IPS DF 19.7 (cell line): ENCODE measurements around the gene ADNP2.

Source experiments
- DNase-seq: peaks from one replicate; pipeline ENCODE4 v3.0.0-alpha.2; 2013; ENCODE audit warnings: low read depth, low spot score

ADNP2 gene, protein sequence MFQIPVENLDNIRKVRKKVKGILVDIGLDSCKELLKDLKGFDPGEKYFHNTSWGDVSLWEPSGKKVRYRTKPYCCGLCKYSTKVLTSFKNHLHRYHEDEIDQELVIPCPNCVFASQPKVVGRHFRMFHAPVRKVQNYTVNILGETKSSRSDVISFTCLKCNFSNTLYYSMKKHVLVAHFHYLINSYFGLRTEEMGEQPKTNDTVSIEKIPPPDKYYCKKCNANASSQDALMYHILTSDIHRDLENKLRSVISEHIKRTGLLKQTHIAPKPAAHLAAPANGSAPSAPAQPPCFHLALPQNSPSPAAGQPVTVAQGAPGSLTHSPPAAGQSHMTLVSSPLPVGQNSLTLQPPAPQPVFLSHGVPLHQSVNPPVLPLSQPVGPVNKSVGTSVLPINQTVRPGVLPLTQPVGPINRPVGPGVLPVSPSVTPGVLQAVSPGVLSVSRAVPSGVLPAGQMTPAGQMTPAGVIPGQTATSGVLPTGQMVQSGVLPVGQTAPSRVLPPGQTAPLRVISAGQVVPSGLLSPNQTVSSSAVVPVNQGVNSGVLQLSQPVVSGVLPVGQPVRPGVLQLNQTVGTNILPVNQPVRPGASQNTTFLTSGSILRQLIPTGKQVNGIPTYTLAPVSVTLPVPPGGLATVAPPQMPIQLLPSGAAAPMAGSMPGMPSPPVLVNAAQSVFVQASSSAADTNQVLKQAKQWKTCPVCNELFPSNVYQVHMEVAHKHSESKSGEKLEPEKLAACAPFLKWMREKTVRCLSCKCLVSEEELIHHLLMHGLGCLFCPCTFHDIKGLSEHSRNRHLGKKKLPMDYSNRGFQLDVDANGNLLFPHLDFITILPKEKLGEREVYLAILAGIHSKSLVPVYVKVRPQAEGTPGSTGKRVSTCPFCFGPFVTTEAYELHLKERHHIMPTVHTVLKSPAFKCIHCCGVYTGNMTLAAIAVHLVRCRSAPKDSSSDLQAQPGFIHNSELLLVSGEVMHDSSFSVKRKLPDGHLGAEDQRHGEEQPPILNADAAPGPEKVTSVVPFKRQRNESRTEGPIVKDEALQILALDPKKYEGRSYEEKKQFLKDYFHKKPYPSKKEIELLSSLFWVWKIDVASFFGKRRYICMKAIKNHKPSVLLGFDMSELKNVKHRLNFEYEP

DNA sequence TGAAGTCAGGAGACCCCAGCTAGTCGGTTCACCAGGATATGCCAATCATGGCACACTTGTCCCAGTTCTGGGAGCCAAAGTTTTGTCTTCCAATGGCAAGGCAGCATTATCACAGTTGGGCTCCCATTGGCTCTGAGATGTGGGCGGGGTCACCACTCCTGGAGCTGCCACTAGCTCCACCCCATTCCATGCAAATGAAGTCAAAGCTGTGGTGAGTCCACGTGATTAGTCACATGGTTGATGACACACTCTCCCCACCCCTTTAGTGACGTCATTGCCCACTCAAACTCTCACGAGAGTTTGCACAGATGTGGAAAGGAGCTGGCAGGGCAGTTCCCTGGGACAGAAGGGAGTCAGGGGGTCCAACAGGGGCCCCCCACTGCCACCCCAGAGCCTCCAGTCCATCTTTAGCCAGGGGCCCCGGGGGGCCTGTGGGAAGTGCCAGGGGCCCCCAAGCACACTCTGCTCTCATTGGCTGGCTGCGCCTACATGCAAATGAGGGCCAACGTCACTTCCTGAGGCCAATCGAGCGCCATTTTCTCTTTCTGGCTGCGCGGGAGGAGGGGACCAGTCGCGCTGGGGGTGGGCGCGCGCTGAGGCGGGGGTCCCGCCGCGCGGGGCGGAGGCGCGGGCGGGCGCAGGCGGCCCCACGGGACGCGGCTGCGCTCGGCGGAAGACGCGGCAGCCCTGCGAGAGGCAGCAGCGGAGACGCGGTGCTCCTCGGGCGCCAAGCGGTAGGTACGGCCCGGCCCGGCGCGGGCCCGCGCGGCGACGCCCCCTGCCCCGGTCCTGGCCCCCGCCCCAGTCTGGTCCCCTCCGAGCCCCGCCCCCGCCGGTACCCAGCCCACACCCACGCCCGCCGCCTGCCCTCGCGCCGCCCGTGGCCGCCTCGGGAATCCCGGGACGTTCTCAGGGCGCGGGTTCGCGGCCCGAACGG is at the start of gene ADNP2:
Gene ADNP2, plus strand, starts transcription at position 524 of the 937 bp plus-strand sequence. CDS start 8,281 bp downstream, outside the sequence.
- peak; percentile 91 for DNase-seq

DNA sequence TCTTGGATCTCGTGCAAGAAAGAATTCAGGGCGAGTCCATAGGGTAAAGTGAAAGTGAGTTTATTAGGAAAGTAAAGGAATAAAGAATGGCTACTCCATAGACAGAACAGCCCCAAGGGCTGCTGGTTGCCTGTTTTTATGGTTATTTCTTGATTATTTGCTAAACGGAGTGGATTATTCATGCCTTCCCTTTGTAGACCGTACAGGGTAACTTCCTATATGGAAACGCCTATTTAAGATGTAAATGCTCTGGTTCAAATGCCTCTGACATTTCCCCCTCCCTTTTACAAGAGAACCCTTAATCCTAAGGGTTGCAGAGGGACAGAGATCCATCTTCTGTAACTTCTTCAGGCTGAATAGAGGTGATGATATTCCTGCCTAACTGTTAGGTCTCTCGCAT is 49.1 kb upstream of the ADNP2 start:
- no peak for DNase-seq

DNA sequence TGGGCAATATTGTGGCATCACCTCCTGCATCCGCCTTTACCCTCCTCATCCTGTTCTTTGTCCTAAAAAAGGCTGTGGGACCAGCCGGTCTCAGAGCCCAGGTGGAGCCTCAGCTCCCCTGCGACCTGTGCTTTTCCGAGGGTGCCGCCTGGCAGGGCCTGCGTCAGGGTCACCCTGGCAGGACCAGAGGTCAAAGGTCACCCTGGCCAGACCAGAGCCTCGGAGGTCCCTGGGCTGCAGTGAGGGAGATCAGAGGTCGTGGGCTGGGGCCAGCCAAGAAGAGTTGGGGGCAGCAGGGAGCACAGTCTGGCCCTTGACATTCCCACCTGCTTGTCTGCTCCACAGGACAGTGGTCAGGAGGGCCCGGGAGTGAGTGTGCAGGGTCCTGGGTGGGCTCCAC is 43.4 kb upstream of the ADNP2 start:
- no peak for DNase-seq

DNA sequence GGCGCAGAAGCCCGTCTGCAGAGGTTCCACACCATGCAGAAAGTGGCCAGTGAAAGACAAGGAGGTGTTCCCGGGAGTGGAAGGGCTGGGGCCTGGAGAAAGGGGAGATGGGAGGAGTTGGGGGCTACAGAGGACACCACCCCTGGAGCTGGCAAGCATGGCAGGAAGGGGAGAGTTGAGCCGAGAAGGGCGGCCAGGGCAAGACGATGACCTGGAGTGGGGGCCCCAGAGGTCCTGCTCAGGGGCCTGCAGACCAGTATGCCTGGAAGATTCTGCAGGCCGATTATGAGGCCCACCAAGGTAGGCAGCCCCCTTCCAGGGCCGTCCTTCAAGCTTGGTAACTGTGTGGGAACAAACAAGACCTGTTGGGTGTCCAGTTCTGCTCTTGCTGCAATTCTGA is 41.7 kb upstream of the ADNP2 start:
- no peak for DNase-seq

DNA sequence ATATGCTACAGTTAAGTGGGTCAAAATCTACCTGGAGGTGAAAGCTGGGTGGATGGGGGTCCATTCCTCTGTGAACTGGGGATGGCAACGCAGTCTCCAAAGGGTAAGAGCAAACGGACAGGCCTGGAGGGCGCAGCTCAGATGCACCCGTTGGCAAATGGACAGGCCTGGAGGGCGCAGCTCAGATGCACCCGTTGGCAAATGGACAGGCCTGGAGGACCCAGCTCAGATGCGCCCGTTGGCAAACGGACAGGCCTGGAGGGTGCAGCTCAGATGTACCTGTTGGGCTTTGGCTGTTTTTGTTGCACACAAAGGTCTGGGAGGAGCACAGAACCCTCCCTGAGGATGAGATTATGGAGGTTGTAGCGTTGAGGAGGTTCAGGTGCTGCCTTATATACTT is 41.2 kb upstream of the ADNP2 start:
- DNase-seq, result no peak

DNA sequence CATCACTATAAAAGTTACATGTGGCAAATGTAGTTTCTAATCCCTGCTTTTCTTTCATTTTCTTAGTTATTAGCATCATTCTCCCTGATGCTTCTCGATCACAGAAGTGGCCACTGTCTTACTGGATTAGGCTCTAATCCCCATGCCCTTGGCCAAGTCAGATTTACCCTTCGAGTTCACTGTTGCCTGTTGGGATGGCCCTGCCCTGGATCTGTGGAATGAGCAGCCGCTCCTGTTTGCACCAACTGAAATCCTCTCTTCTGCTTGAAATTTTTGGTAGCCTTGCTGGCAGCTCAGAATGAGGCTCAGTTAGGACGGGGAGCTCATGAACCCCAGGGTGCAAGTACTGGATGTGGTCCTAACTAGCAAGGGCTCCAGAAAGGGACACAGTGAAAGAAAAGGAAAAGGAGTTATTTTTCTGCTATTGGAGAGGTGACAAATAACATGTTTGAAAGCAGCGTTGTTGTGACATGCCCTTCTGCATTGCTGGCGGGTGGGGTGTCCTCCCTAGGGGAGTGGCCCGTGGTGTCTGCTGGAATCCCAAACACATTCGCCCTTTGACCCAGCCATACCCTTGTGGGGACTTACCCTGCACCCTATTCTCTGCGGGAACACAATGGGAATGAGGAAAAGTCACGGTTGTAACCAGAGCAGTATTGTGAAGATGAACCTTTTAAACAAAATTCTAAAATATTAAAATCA is 40.3 kb upstream of the ADNP2 start:
- no peak for DNase-seq

DNA sequence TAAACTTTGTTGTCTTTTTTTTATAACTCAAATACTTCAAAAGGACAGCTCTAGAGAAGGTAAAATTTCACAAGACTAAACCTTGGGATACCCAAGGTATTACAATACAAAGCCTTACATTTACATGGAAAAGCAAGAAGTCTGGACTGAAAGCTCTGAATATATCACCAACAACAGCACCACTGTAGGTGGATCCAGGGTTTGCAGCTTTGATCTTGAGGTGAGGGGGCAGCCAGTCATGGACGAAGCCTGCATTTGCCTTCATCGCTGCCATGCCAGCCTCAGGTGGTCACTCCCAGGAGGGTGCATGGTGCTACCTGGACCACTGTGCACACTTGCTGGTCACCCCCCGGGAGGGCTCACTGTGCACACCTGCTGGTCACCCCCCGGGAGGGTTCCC is 38.2 kb upstream of the ADNP2 start:
- no peak for DNase-seq

DNA sequence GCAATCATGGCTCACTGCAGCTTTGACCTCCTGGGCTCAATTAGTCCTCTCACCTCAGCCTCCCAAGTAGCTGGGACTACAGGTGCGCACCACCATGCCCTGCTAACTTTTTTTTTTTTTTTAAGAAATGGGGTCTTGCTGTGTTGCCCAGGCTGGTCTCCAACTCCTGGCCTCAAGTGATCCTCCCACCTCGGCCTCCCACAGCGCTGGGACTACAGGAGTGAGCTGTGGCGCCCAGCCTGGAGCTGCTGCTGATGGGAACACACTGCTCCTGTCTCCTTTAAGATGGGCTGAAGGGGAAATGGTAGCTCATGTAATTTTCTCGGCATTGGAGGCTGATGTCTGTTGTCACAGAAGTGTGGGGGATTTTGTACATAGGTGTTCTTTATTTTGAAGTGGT is 34.9 kb upstream of the ADNP2 start:
- no peak for DNase-seq

DNA sequence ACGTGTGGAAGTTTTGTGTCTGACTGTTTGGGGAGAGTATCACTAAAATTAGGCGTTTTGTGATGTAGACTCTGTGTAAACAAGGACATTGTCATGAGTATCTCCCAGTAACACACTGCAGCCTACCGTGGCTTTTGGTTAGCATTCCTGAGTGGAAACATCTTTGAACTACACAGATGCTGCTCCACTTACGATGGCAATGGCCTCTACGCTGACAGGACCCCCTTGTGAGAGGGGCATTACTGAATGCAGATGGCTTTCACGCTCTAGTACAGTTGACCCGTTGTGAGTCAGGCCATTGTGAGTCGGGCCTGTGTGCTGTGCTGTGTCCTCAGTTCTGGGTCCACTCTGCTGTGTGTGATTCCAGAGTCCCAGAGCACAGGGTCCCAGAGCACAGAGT is 34.4 kb upstream of the ADNP2 start:
- DNase-seq, result no peak

DNA sequence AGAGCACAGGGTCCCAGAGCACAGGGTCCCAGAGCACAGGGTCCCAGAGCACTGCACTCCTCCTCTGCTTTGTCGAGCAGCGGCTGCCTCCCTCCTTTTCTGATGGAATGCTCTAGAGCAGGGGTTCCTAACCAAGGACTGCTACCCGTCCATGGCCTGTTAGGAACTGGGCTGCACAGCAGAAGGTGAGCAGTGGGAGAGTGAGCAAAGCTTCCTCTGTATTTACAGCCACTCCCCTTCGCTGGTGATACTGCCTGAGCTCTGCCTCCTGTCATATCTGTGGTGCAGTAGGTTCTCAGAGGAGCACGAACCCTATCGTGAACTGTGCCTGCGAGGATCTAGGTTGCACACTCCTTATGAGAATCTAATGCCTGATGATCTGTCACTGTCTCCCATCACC is 33.1 kb upstream of the ADNP2 start:
- DNase-seq, result no peak

DNA sequence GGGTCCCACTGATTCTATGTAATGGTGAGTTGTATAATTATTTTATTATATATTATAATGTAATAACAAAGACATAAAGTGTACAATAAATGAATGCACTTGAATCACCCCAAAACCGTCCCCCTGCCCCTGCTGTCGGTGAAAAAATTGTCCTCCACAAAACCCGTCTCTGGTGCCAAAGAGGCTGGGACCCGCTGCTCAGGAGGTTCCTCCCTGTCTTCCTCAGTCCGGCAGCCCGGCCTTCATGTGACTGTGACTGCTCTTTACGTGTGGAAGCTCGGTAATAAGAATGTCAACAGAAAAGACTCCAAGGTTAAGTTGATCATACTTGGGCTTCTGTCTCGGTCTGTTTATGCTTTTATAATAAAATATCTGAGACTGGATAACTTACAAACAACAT is 32.7 kb upstream of the ADNP2 start:
- DNase-seq, result no peak

DNA sequence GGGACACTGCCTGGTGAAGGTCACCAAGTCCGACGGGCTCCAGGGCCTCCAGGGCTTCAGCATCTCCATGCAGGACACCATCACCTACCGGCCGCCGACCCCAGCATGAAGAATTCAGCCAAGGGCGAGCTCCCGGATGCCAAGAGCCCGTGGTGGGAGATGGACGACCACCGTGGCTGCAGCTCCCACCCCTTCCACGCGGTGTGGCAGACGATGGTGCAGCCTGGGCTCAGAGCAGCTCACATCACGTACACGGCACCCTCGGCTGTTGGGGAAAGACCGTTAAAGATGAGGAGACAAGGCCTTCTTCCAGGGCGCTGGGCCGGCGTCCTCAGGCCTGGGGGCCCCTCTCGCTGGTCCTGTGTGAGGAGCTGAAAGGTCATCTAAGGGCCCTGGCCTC is 31.2 kb upstream of the ADNP2 start:
- no peak for DNase-seq

DNA sequence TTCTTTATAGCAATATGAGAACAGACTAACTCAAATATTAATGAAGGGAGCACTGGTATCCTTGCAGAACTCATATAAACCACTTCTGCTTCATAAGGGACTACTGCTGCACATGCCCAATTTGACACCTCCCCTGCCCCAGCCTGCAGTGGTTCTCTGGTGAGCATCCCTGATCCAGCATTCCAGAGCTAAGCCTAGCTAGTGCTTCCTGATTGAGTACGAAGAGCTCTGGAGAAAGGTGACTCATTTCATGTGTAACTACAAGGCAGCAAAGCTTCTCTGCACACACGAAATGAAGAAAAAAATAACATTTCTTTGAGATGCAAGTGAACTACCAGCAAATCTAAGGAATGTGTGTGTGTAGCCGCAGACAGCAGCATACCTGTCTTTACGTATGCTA is 22.8 kb upstream of the ADNP2 start:
- DNase-seq, result no peak

DNA sequence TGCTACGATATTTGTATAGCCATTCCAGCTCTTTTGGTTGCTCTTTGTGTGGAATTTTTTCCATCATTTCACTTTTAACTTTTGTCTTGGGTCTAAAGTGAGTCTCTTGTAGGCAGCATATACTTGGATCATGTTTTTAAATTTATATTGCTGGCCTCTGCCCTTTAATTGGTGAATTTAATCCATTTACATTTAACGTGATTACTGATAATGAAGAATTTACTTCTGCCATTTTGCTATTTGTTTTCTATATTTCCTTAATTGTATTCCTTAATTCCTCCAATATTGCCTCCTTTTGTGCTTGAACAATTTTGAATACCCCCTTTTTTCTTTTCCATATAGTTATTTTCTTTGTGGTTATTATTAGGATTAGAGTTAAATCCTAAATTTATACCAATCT is 21.0 kb upstream of the ADNP2 start:
- DNase-seq, result no peak

DNA sequence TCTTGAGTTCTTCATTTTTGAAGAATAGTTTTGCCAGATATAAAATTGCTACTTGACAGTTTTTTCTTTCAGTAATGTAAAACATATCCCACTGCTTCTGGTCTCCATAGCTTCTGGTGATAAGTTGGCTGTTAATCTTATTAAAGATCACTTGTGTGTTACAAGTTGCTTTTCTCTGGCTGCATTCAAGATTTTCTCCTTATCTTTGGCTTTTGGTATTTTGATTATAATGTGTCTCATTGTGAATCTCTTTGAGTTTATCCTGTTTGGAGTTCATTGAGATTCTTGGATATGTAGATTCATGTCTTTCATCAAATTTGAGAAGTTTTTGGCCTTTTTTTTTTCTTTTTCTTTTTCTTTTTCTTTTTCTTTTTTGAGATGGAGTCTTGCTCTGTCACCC is 20.2 kb upstream of the ADNP2 start:
- DNase-seq, result no peak

DNA sequence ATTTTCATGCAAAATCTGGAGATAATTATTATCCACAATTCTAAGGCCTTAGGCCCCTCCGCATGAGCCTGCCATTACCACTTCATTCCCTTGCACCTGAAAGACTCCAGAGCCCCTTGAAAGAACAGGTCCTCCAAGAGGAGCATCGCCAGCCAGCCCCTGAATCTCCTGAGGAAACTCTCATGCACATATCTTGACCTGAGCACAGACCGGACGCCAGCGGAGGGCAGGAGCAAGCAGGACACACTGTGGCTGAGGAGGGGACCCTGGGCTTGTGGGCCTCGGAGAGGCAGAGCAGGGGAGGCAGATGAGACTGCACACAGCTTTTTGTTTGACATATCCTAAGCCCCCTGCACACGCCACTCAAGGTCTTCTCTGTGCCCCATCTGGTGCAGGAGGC is 13.6 kb upstream of the ADNP2 start:
- DNase-seq, result no peak

DNA sequence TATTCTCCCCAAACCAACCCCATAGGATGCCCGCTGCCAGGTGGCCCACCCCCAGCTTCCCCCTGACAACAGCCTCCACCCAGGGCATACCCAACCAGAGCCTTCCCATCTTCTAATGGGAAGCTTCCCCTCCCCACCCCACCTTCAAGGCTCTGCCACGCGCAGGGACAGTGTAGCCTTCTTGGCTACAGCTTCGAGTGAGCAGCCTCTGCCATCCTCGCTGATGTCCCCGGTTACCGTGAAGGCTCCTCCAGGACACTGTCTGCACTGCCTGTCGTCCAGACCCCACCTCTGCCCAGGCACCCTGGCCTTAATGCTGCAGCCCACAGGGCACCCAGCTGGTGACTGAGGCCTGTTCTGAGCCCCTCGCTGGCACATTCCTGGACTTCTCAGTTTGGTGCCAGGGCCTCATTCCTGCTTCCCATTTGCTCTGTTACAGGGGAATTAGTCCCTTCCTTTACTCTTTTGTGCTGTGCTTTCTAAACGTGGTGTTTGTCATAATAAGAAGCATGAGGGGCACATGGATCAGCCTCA is 13.0 kb upstream of the ADNP2 start:
- no peak for DNase-seq

DNA sequence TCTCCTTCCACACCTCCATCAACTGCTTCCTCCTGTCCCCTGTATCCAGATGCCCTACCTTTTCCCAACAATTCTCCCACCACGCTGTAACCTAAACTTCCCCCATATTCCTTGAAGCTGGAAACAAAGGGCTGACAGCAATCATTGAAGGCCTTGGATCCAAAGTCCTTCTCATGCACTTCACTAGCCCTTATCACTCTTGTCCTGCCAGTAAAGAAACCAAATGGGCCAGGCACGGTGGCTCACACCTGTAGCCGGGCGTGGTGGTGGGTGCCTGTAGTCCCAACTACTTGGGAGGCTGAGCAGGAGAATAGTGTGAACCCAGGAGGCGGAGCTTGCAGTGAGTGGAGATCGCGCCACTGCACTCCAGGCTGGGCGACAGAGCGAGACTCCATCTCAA is 11.9 kb upstream of the ADNP2 start:
- DNase-seq, result no peak

DNA sequence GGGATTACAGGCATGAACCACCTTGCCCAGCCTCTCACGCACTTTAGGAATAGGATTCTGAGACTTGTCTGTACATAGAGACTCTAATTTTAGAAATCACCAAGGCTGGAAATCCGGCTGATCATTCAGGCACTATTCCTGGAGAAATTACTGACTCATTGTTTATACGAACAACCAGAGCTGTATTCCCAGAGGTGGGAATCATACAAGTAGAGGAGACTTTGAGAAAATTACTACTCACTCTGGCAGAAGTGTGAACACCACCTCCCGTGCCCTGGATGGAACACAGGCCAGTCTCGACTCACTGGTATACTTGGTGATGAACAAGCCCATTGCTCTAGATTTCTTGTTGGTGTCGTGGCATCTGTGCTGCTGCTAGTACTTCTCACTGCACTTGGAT is 5.8 kb upstream of the ADNP2 start:
- DNase-seq, result no peak

DNA sequence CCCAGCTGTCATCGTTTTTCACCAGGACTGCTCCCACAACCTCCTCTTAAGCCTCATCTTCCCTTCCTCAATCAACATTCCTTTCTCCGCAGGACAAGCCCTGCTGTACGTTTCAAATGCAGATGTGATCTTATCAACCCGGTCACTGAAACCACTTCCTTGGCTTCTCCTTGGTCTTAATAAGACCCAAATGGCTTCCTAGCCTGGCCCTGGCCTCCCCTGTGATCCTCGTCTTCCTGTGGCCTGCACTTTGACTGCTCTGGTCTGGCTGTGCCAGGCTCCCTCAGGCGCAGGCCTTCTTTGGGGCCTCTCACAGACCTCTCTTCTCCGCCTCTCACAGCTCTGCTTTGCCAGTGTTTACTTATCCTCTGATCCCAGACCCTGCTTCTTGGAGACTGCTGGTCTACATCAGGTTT is 4.7 kb upstream of the ADNP2 start:
- DNase-seq, result peak; percentile 50
